Thoracic aorta (tissue), 2 donors: ENCODE results near the gene SEC14L2. TPM values are rescaled to one million over a fixed set of nuclear protein-coding genes. Genes with fewer than 3 reads are reported as not detected.

ENCODE experiments used
- ATAC-seq: fragments of 150-250 bp; one replicate; pipeline ENCODE4 v1.8.0; 2017; ENCODE audit warnings: low read depth; ENCODE audit not compliant: insufficient number of reproducible peaks, low FRiP score
- DNase-seq: peaks from one replicate; pipeline ENCODE4 v3.0.0-alpha.2; 2020; ENCODE audit warnings: low spot score
- H3K27ac ChIP-seq, 2 donors: fragments of 200-600 bp; sonication (generic); 1 replicate in 1 of 2; 2 replicates in 1 of 2; pipeline ENCODE4 v1.5.1; 2016; ENCODE audit warnings: mild to moderate bottlenecking in 2 of 2, moderate library complexity in 2 of 2
- H3K27me3 ChIP-seq: fragments of 200-600 bp; sonication (generic); replicated peaks from 2 replicates; pipeline ENCODE4 v1.6.0; 2016; ENCODE audit warnings: mild to moderate bottlenecking; ENCODE audit not compliant: insufficient read depth
- H3K36me3 ChIP-seq: fragments of 200-600 bp; sonication (generic); one replicate; pipeline ENCODE4 v1.5.1; 2016
- H3K4me1 ChIP-seq, 2 donors: fragments of 200-600 bp; sonication (generic); 1 replicate in 1 of 2; 2 replicates in 1 of 2; pipeline versions ENCODE4 v1.5.1 to v1.6.0; 2016; ENCODE audit warnings: low read depth in 2 of 2, mild to moderate bottlenecking in 1 of 2; ENCODE audit not compliant: control insufficient read depth in 1 of 2
- H3K4me3 ChIP-seq: fragments of 200-600 bp; sonication (generic); 2 replicates; pipeline ENCODE4 v1.5.1; 2016; ENCODE audit warnings: mild to moderate bottlenecking
- H3K9me3 ChIP-seq: fragments of 200-600 bp; sonication (generic); 2 replicates; pipeline ENCODE4 v1.5.1; 2016
- total RNA-seq, 2 donors: library from RNA; depleted of rRNA; stranded (reverse); fragments of >200 nt; gene quantifications; one replicate each; pipeline versions ENCODE4 v1.1.0 to v1.2.3, GENCODE V29; 2016
- TF ChIP-seq, protein P1 (sequence below): fragments of 200-600 bp; sonication (generic); IDR thresholded peaks from one replicate; pipeline ENCODE4 v1.5.1; 2019; ENCODE audit warnings: antibody characterized with exemption

The SEC14L2 gene
- total RNA-seq, 2 donors from 2014 or later, result 6.4 to 18.3 TPM

DNA sequence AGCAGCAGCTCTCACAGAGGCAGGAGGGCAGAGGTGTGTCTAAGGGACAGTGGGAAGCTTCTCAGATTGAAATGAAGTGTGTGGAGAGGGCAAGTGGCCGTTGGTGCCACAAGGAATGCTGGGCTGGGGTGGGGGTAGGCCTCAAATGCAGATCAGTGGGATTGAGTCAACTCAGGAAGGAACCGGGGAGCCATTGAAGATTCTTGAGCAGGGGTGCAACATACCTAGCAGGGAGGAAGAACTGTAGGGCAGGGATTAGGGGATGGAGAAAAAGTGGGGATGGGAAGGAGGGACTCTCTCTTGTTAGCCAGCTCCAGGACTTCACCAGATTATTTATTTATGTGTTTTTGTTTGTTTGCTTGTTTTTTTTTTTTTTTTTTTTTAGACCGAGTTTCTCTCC is 2.9 kb upstream of the SEC14L2 start:
- TF ChIP-seq, protein P1, sequence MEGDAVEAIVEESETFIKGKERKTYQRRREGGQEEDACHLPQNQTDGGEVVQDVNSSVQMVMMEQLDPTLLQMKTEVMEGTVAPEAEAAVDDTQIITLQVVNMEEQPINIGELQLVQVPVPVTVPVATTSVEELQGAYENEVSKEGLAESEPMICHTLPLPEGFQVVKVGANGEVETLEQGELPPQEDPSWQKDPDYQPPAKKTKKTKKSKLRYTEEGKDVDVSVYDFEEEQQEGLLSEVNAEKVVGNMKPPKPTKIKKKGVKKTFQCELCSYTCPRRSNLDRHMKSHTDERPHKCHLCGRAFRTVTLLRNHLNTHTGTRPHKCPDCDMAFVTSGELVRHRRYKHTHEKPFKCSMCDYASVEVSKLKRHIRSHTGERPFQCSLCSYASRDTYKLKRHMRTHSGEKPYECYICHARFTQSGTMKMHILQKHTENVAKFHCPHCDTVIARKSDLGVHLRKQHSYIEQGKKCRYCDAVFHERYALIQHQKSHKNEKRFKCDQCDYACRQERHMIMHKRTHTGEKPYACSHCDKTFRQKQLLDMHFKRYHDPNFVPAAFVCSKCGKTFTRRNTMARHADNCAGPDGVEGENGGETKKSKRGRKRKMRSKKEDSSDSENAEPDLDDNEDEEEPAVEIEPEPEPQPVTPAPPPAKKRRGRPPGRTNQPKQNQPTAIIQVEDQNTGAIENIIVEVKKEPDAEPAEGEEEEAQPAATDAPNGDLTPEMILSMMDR, result no peak
- Histone ChIP-seq H3K9me3 (no peaks in the 10 kb centered on the region), H3K4me1 (peaks cover 3 to 24% of the 10 kb centered on the region in 2 donors), H3K36me3 (no peaks in the 10 kb centered on the region), H3K27ac (no peak overlapping the region), H3K4me3 (no peak overlapping the region), H3K27me3 (no peaks in the 10 kb centered on the region)
- ATAC-seq (no peak), DNase-seq (no peak)

DNA sequence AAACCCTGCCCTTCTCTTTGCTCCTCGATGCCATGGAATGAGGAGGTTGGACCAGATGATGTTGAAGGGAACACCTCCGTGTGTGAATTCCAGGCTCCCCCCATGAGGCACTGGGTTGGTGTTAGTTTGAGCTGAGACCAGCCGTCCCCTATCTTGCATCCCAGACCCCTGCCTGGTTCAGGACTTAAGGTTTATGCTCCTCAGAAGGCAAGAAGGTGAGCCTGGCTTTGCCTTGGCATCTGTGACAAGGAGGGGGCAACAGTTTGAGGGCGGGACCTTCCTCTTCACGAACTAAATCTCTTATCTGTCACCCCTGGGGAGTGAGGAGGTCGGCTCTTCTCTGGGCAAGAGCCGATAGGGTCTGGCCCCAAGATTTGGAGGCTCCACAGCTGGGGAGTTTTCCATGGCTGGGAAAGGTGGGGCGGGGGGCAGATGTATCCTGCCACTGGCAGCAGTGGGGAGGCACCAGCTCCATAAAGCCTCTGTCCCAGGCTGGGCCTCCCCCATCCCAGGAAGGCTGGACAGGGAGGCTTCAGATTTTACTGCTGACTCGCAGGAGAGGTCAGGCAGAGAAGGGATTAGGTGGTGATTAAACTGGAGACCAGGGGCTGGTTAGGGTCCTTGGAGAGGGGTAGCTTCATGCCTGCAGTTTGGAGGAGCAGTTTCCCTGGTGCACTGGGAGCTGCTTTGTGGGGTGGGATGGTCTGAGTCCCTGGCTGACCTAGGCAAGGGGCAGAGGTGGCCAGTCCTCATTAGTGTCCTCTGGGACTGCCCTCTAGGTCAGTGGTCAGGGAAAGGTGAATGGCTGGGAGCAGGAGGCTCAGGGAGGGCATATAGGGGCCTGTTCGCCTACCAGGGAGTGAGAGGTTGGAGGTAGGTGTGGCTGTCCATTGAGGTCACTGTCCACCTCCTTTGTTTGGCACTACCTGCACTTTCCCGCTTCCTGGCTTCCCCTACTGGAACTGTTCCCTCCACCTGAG is 1.1 kb downstream of the SEC14L2 start:
- TF ChIP-seq, protein P1, result no peak
- Histone ChIP-seq H3K27me3 (no peaks in the 10 kb centered on the region), H3K36me3 (no peaks in the 10 kb centered on the region), H3K4me1 (peaks cover 3 to 26% of the 10 kb centered on the region in 2 donors), H3K27ac (peak overlapping the region in 1 of 2 donors; percentile 6), H3K9me3 (no peaks in the 10 kb centered on the region), H3K4me3 (peak overlapping the region; percentile 90)
- DNase-seq (no peak), ATAC-seq (no peak)

DNA sequence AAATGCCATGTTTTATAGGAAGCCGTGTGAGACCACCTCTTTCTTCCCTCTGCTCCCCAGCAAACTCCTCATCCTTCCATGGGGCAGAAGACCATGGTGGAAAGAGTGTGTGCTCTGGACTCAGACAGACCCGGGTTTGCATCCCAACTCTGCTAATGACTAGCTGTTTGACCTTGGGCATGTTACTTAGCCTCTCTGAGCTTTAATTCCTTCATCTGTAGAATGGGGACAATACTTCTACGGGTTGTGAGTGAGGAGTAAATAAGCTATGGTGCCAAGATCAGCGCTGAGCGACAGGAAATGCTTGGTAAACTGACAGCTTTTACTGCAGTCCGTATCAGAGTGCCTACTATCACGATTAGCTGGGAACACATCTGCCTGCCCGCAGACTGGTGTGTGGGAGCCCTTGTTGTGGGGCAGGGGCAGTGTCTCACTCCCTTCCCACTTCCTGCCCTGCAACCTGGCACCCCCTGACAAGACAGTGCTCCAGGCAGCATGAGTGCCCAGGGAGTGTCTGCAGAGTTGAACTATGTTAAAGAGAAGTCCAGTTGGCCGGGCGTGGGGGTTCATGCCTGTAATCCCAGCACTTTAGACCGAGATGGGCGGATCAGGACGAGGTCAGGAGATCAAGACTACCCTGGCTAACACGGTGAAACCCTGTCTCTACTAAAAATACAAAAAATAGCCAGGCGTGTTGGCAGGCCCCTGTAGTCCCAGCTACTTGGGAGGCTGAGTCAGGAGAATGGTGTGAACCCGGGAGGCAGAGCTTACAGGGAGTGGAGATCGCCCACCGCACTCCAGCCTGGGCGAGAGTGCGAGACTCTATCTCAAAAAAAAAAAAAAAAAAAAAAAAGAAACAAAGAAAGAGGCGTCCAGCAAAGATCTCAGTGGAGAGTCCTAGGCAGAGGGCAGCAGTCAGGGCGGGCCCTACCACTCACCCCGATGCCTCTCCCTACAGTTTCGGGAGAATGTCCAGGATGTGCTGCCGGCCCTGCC is 2.2 kb downstream of the SEC14L2 start:
- Histone ChIP-seq H3K4me3 (no peak overlapping the region), H3K4me1 (peaks cover 3 to 26% of the 10 kb centered on the region in 2 donors), H3K9me3 (no peaks in the 10 kb centered on the region), H3K27me3 (no peaks in the 10 kb centered on the region), H3K36me3 (no peaks in the 10 kb centered on the region), H3K27ac (no peak overlapping the region)
- TF ChIP-seq, protein P1, result no peak
- ATAC-seq, result no peak
- no peak for DNase-seq

DNA sequence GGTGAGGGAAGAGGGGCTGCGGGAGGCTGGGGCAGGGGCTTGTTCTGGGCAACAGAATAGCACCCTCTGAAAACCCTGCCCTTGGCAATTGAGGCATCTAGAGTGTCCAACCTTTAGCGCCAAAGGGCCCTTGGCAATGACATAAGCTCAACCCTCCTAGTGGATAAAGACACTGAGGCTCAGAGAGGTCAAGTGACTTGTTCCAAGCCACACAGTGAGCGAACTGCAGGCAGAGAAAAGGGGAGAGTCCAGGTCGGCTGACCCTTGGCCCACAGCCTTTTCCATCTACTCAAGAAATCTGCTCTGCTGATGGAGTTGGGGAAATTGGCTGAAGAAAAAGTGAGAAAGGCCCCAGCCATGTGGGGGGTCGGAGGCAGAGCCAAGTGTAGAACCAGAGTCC is 2.9 kb downstream of the SEC14L2 start:
- ATAC-seq, result no peak
- Histone ChIP-seq H3K27me3 (no peaks in the 10 kb centered on the region), H3K9me3 (no peaks in the 10 kb centered on the region), H3K4me3 (no peak overlapping the region), H3K36me3 (no peaks in the 10 kb centered on the region), H3K27ac (no peak overlapping the region), H3K4me1 (peaks cover 3 to 26% of the 10 kb centered on the region in 2 donors)
- TF ChIP-seq, protein P1, result no peak
- DNase-seq, result no peak
